Daoy (cell line): ENCODE data around the gene SUMO3. TPM values are rescaled to one million over a fixed set of nuclear protein-coding genes. Genes with fewer than 3 reads are reported as not detected.

ENCODE experiments used
- DNase-seq: peaks from one replicate; pipeline ENCODE4 v3.0.0-alpha.2; 2015; ENCODE audit warnings: low read depth
- total RNA-seq: library from RNA; depleted of rRNA; stranded (reverse); fragments of >200 nt; shearing (Covaris generic); gene quantifications from 2 replicates; pipeline ENCODE4 v1.2.3, GENCODE V29; 2014

The SUMO3 gene
- total RNA-seq, 1 experiment from 2014 or later: 98.9 TPM

- no peak for DNase-seq
These were observed 39.4 kb downstream of the SUMO3 start for GRCh38 chr21:44778499-44778911.

GRCh38 chr21:44778094-44778493 is 39.8 kb downstream of the SUMO3 start:
- DNase-seq: no peak

GRCh38 chr21:44774972-44775371 is 42.9 kb downstream of the SUMO3 start:
- no peak for DNase-seq

GRCh38 chr21:44773291-44773932 is 44.5 kb downstream of the SUMO3 start:
- peak; percentile 43 for DNase-seq

GRCh38 chr21:44771896-44772525 is 45.9 kb downstream of the SUMO3 start:
- DNase-seq: no peak

GRCh38 chr21:44767834-44768831 is 49.7 kb downstream of the SUMO3 start:
- DNase-seq: no peak

- no peak for DNase-seq
These were observed 51.0 kb downstream of the SUMO3 start for GRCh38 chr21:44766818-44767354.

GRCh38 chr21:44766014-44766817 is 51.6 kb downstream of the SUMO3 start:
- DNase-seq: no peak

GRCh38 chr21:44765231-44766013 is 52.4 kb downstream of the SUMO3 start:
- DNase-seq: peak; percentile 84

GRCh38 chr21:44764319-44765230 is 53.3 kb downstream of the SUMO3 start:
- DNase-seq: peak; percentile 45

- DNase-seq: no peak
These were observed 54.2 kb downstream of the SUMO3 start for GRCh38 chr21:44763451-44764318.

GRCh38 chr21:44763050-44763378 is 54.8 kb downstream of the SUMO3 start:
- no peak for DNase-seq

GRCh38 chr21:44762221-44763049 is 55.4 kb downstream of the SUMO3 start:
- no peak for DNase-seq

- no peak for DNase-seq
These were observed 56.1 kb downstream of the SUMO3 start for GRCh38 chr21:44761747-44762208.

GRCh38 chr21:44761011-44761729 is 56.7 kb downstream of the SUMO3 start:
- no peak for DNase-seq

GRCh38 chr21:44760376-44760775 is 57.5 kb downstream of the SUMO3 start:
- DNase-seq: no peak
